Transverse colon (tissue), 4 donors: ENCODE measurements around the gene DLG2. TPM values are rescaled to one million over a fixed set of nuclear protein-coding genes. Genes with fewer than 3 reads are reported as not detected.

Experiments used
- DNase-seq: peaks from one replicate; pipeline ENCODE4 v3.0.0-alpha.2; 2019
- H3K27ac ChIP-seq, 4 donors: fragments of 200-600 bp; sonication (generic); 2 replicates each; pipeline ENCODE4 v1.5.1; 2016 to 2018; ENCODE audit warnings: inconsistent platforms in 4 of 4
- H3K27me3 ChIP-seq: fragments of 200-600 bp; sonication (generic); 2 replicates; pipeline ENCODE4 v1.5.1; 2017; ENCODE audit warnings: inconsistent platforms
- H3K36me3 ChIP-seq, 4 donors: fragments of 200-600 bp; sonication (generic); 2 replicates each; pipeline ENCODE4 v1.5.1; 2017 to 2019; ENCODE audit warnings: inconsistent platforms in 4 of 4
- H3K4me1 ChIP-seq, 4 donors: fragments of 200-600 bp; sonication (generic); 2 replicates each; pipeline ENCODE4 v1.5.1; 2017 to 2020; ENCODE audit warnings: inconsistent platforms in 4 of 4
- H3K4me3 ChIP-seq, 4 donors: fragments of 200-600 bp; sonication (generic); 1 replicate in 1 of 4; 2 replicates in 3 of 4; pipeline versions ENCODE4 v1.5.1 to v1.6.1; 2017 to 2019; ENCODE audit warnings: inconsistent platforms in 4 of 4
- H3K9me3 ChIP-seq, 2 donors: fragments of 200-600 bp; sonication (generic); 2 replicates each; pipeline ENCODE4 v1.5.1; 2017 to 2019; ENCODE audit warnings: inconsistent platforms in 2 of 2
- CTCF ChIP-seq, 5 experiments: fragments of 200-600 bp in 3 of 5; fragments of 450-650 bp in 2 of 5; sonication (generic) in 3 of 5; IDR thresholded peaks; 1 replicate in 2 of 5; 2 replicates in 3 of 5; pipeline ENCODE4 v1.5.1; 2016 to 2017; ENCODE audit warnings: antibody characterized with exemption in 5 of 5, inconsistent platforms in 3 of 5, mild to moderate bottlenecking in 2 of 5, moderate library complexity in 1 of 5
- EP300 ChIP-seq: sonication (generic); formaldehyde crosslinking; IDR thresholded peaks from one replicate; pipeline ENCODE4 v1.6.1; 2017; ENCODE audit warnings: antibody characterized with exemption, low read depth
- POLR2A ChIP-seq: fragments of 450-650 bp; IDR thresholded peaks from one replicate; pipeline ENCODE4 v1.6.1; 2016; ENCODE audit warnings: antibody characterized with exemption, mild to moderate bottlenecking, moderate library complexity
- POLR2AphosphoS5 ChIP-seq, 3 donors: sonication (generic); formaldehyde crosslinking; IDR thresholded peaks; one replicate each; pipeline ENCODE4 v1.6.1; 2016; ENCODE audit warnings: antibody characterized with exemption in 3 of 3
- WGBS, 2 donors: methylation state at CpG; one replicate each; pipeline ENCODE4 v1.1.5; 2018; ENCODE audit warnings: low coverage in 1 of 2; 5-methylcytosine and 5-hydroxymethylcytosine counted together
- in situ Hi-C, 4 donors: fragments of 200-750 bp; cut with MboI; loops; one replicate each; pipeline versions ENCODE4 v1.15.0 to v1.15.1; 2017; ENCODE audit warnings: low sequenced_read_pairs in 3 of 4, low pct_ligation_motif_present in 1 of 4, low pct_unique_long_range_greater_than_20kb in 1 of 4
- intact Hi-C: fragments of 100-400 bp; cut with DNase I; formaldehyde crosslinking; loops from one replicate; pipeline ENCODE4 v1.15.1; 2023; ENCODE audit warnings: low total_unique reads
- total RNA-seq, 4 donors: library from RNA; depleted of rRNA; stranded (reverse); fragments of >200 nt; gene quantifications; one replicate each; pipeline ENCODE4 v1.1.0, GENCODE V29; 2016

DLG2 gene
- total RNA-seq, 4 donors from 2014 or later: 1.9 to 28.3 (median 3.7) TPM

DNA sequence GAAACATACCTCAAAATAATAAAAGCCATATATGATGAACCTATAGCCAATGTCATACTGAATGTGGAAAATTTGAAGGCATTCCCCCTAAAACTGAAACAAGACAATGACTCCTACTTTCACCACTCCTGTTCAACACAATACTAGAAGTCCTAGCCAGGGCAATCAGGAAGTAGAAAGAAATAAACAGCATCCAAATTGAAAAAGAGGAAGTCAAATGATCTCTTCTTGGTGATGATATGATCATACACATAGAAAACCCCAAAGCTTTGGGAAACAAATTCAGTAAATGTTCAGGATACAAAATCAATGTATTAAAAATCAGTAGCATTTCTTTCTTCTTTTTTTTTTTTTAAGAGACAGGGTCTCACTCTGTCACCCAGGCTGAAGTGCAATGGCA lies 109.9 kb downstream of the DLG2 start:
- no peaks in the 10 kb centered on the region for H3K36me3 ChIP-seq
- TF ChIP-seq EP300 (no peak), POLR2AphosphoS5 (IDR thresholded peaks at IDR 0.05) (no peak), POLR2A (no peak)
- intact Hi-C loops (no loop called here), in situ Hi-C loops (no loop called here)
- H3K27ac ChIP-seq: no peak overlapping the region
- H3K27me3 ChIP-seq: no peaks in the 10 kb centered on the region
- no peak overlapping the region for H3K4me3 ChIP-seq
- DNase-seq: no peak
- H3K4me1 ChIP-seq: no peaks in the 10 kb centered on the region
- peaks cover 4 to 6% of the 10 kb centered on the region in 2 donors for H3K9me3 ChIP-seq

DNA sequence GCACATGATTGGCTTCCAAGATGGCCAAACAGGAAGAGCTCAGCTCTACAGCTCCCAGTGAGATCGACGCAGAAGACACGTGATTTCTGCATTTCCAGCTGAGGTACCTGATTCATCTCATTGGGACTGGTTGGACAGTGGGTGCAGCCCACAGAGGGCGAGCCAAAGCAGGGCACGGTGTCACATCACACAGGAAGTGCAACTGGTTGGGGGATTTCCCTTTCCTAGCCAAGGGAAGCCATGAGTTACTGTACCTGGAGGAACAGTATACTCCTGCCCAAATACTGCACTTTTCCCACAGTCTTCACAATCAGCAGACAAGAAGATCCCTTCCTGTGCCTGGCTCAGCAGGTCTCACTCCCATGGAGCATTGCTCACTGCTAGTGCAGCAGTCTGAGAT lies 131.2 kb downstream of the DLG2 start:
- H3K27ac ChIP-seq: no peak overlapping the region
- in situ Hi-C loops (no loop called here), intact Hi-C loops (no loop called here)
- no peaks in the 10 kb centered on the region for H3K4me1 ChIP-seq
- H3K9me3 ChIP-seq: no peaks in the 10 kb centered on the region
- H3K36me3 ChIP-seq: no peaks in the 10 kb centered on the region
- no peak overlapping the region for H3K4me3 ChIP-seq
- 78% methylated on average over 5 of the region's 5 CpGs; no CpG with 5 or more reads in 1 of the 2 donors for WGBS, 2 donors
- H3K27me3 ChIP-seq: no peaks in the 10 kb centered on the region
- DNase-seq: no peak
- TF ChIP-seq CTCF (IDR thresholded peaks at IDR 0.05) (no peak), POLR2A (no peak), POLR2AphosphoS5 (IDR thresholded peaks at IDR 0.05) (no peak), EP300 (no peak)

DNA sequence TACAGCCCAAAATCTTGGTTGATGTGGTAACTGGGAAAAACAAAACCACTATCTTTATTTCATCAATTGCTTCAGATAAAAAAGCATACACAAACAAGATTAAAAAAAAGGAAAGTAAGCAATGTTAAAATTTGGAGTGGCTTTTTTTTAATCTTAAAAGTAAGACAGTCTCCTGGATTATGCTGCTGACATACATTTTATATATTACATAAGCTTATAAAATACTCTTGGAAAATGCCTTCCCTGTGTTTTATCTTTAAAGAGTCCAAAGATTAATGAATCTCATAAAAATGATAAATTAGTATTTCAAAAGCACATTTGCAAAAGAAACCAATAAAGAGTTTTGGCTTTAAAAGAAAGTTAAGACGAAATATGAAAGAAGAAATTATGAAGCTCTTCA lies 132.7 kb downstream of the DLG2 start:
- Histone ChIP-seq H3K9me3 (no peaks in the 10 kb centered on the region), H3K4me1 (no peaks in the 10 kb centered on the region), H3K27ac (no peak overlapping the region), H3K4me3 (no peak overlapping the region), H3K27me3 (no peaks in the 10 kb centered on the region), H3K36me3 (no peaks in the 10 kb centered on the region)
- TF ChIP-seq POLR2A (no peak), CTCF (IDR thresholded peaks at IDR 0.05) (no peak), POLR2AphosphoS5 (IDR thresholded peaks at IDR 0.05) (no peak), EP300 (no peak)
- in situ Hi-C loops: no loop called here
- intact Hi-C loops: no loop called here
- DNase-seq: no peak
- WGBS, 2 donors: 0 to 41% methylated on average over 1 of the region's 1 CpG

GRCh38 chr11:85485902-85486301 lies 141.2 kb downstream of the DLG2 start:
- no peak for DNase-seq
- Histone ChIP-seq H3K4me3 (no peak overlapping the region), H3K36me3 (no peaks in the 10 kb centered on the region), H3K4me1 (no peaks in the 10 kb centered on the region), H3K27me3 (no peaks in the 10 kb centered on the region), H3K27ac (no peak overlapping the region), H3K9me3 (peaks cover 7 to 12% of the 10 kb centered on the region in 2 donors)
- WGBS, 2 donors: 82% methylated on average over 2 of the region's 2 CpGs; no CpG with 5 or more reads in 1 of the 2 donors
- in situ Hi-C loops: no loop called here
- intact Hi-C loops: no loop called here
- TF ChIP-seq POLR2A: no peak
- no peak for TF ChIP-seq POLR2AphosphoS5 (IDR thresholded peaks at IDR 0.05)
- TF ChIP-seq CTCF (IDR thresholded peaks at IDR 0.05): no peak
- no peak for TF ChIP-seq EP300

DNA sequence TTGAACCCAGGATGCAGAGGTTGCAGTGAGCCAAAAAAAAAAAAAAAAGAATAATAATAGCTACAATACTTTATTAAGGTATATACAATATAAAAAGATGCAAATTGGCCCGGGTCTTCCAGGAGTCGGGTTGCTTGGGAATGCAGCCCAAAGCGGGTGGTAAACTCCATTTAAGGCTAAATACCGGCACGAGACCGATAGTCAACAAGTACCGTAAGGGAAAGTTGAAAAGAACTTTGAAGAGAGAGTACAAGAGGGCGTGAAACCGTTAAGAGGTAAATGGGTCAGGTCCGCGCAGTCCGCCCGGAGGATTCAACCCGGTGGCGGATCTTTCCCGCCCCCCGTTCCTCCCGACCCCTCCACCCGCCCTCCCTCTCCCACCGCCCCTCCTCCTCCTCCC lies 143.3 kb downstream of the DLG2 start:
- Histone ChIP-seq H3K9me3 (peaks cover 7 to 12% of the 10 kb centered on the region in 2 donors), H3K27me3 (no peaks in the 10 kb centered on the region), H3K36me3 (no peaks in the 10 kb centered on the region), H3K27ac (no peak overlapping the region), H3K4me1 (no peaks in the 10 kb centered on the region), H3K4me3 (no peak overlapping the region)
- no peak for DNase-seq
- TF ChIP-seq POLR2AphosphoS5 (IDR thresholded peaks at IDR 0.05) (no peak), CTCF (IDR thresholded peaks at IDR 0.05) (no peak), POLR2A (no peak), EP300 (no peak)
- WGBS, 2 donors: 95 to 98% methylated on average over 19 to 20 of the region's 20 CpGs
- in situ Hi-C loops (no loop called here), intact Hi-C loops (no loop called here)
